Neuron (in vitro differentiated cells): ENCODE data around the gene MGMT.

Source experiments
- H2AFZ ChIP-seq: one replicate; pipeline ENCODE4 v1.6.1; 2013; ENCODE audit warnings: low read depth, mild to moderate bottlenecking, inconsistent platforms, low read length, moderate library complexity
- H3K27me3 ChIP-seq: one replicate; pipeline ENCODE4 v1.6.1; 2013; ENCODE audit warnings: low read length; ENCODE audit not compliant: insufficient read depth
- H3K36me3 ChIP-seq: one replicate; pipeline ENCODE4 v1.6.1; 2013; ENCODE audit warnings: low read length; ENCODE audit not compliant: insufficient read depth
- H3K4me1 ChIP-seq: one replicate; pipeline ENCODE4 v1.6.1; 2013; ENCODE audit warnings: low read length; ENCODE audit not compliant: insufficient read depth
- H3K4me3 ChIP-seq: 2 replicates; pipeline ENCODE4 v1.5.1; 2013; ENCODE audit warnings: mild to moderate bottlenecking, low read length, moderate library complexity
- H3K9me3 ChIP-seq: one replicate; pipeline ENCODE4 v1.6.1; 2013; ENCODE audit warnings: low read length

Gene MGMT

GRCh38 chr10:129761981-129762956 lies 295.2 kb downstream of the MGMT start:
- Histone ChIP-seq H3K27me3 (peaks cover 8% of the 10 kb centered on the region), H3K4me3 (no peak overlapping the region), H3K36me3 (no peaks in the 10 kb centered on the region), H2AFZ (no peak overlapping the region), H3K9me3 (no peaks in the 10 kb centered on the region), H3K4me1 (no peaks in the 10 kb centered on the region)

- peaks cover 8% of the 10 kb centered on the region for H3K27me3 ChIP-seq
- H3K4me1 ChIP-seq: no peaks in the 10 kb centered on the region
- no peak overlapping the region for H3K4me3 ChIP-seq
- no peaks in the 10 kb centered on the region for H3K9me3 ChIP-seq
- no peaks in the 10 kb centered on the region for H3K36me3 ChIP-seq
- no peak overlapping the region for H2AFZ ChIP-seq
Observed at GRCh38 chr10:129764011-129764900, 297.2 kb downstream of the MGMT start.

- H3K4me1 ChIP-seq: no peaks in the 10 kb centered on the region
- no peaks in the 10 kb centered on the region for H3K36me3 ChIP-seq
- no peak overlapping the region for H2AFZ ChIP-seq
- peaks cover 8% of the 10 kb centered on the region for H3K27me3 ChIP-seq
- H3K9me3 ChIP-seq: no peaks in the 10 kb centered on the region
- H3K4me3 ChIP-seq: no peak overlapping the region
Observed at GRCh38 chr10:129764901-129765663, 298.0 kb downstream of the MGMT start.

- Histone ChIP-seq H3K9me3 (no peaks in the 10 kb centered on the region), H3K4me1 (no peaks in the 10 kb centered on the region), H3K27me3 (peaks cover 8% of the 10 kb centered on the region), H3K4me3 (no peak overlapping the region), H2AFZ (no peak overlapping the region), H3K36me3 (no peaks in the 10 kb centered on the region)
Observed at GRCh38 chr10:129765664-129766550, 298.9 kb downstream of the MGMT start.

- Histone ChIP-seq H3K9me3 (no peaks in the 10 kb centered on the region), H3K4me3 (no peak overlapping the region), H3K4me1 (no peaks in the 10 kb centered on the region), H2AFZ (no peak overlapping the region), H3K27me3 (peaks cover 6% of the 10 kb centered on the region), H3K36me3 (no peaks in the 10 kb centered on the region)
Observed at GRCh38 chr10:129766611-129767550, 299.8 kb downstream of the MGMT start.

GRCh38 chr10:129767751-129768150 lies 300.7 kb downstream of the MGMT start:
- Histone ChIP-seq H2AFZ (no peak overlapping the region), H3K9me3 (no peaks in the 10 kb centered on the region), H3K27me3 (peaks cover 6% of the 10 kb centered on the region), H3K36me3 (no peaks in the 10 kb centered on the region), H3K4me3 (no peak overlapping the region), H3K4me1 (no peaks in the 10 kb centered on the region)

GRCh38 chr10:129768437-129769355 lies 301.7 kb downstream of the MGMT start:
- Histone ChIP-seq H3K9me3 (no peaks in the 10 kb centered on the region), H3K36me3 (no peaks in the 10 kb centered on the region), H3K4me3 (no peak overlapping the region), H2AFZ (no peak overlapping the region), H3K4me1 (no peaks in the 10 kb centered on the region), H3K27me3 (peaks cover 6% of the 10 kb centered on the region)

GRCh38 chr10:129769381-129770116 lies 302.5 kb downstream of the MGMT start:
- no peak overlapping the region for H3K4me3 ChIP-seq
- H3K4me1 ChIP-seq: no peaks in the 10 kb centered on the region
- H3K36me3 ChIP-seq: no peaks in the 10 kb centered on the region
- peaks cover 6% of the 10 kb centered on the region for H3K27me3 ChIP-seq
- no peaks in the 10 kb centered on the region for H3K9me3 ChIP-seq
- H2AFZ ChIP-seq: no peak overlapping the region

GRCh38 chr10:129770286-129770685 lies 303.2 kb downstream of the MGMT start:
- Histone ChIP-seq H3K4me3 (no peak overlapping the region), H3K4me1 (no peaks in the 10 kb centered on the region), H3K9me3 (no peaks in the 10 kb centered on the region), H3K27me3 (no peaks in the 10 kb centered on the region), H2AFZ (no peak overlapping the region), H3K36me3 (no peaks in the 10 kb centered on the region)

- no peaks in the 10 kb centered on the region for H3K27me3 ChIP-seq
- H3K4me3 ChIP-seq: no peak overlapping the region
- H3K4me1 ChIP-seq: no peaks in the 10 kb centered on the region
- H2AFZ ChIP-seq: no peak overlapping the region
- H3K36me3 ChIP-seq: no peaks in the 10 kb centered on the region
- no peaks in the 10 kb centered on the region for H3K9me3 ChIP-seq
Observed at GRCh38 chr10:129771024-129771423, 304.0 kb downstream of the MGMT start.
